Choroid plexus epithelial cell (primary cell): ENCODE results near the gene ENKUR.
A peak's percentile ranks its signal among the peaks of the same experiment; 100 is the strongest.

Experiments used
- DNase-seq: peaks from one replicate; pipeline ENCODE4 v3.0.0-alpha.2; 2010; ENCODE audit warnings: low read depth
- H3K4me3 ChIP-seq: 2 replicates; pipeline ENCODE4 v1.5.1; 2011; ENCODE audit warnings: low read depth, mild to moderate bottlenecking, control low read depth, low read length, moderate library complexity
- TF ChIP-seq, protein P1 (sequence below): conservative IDR thresholded peaks from 2 replicates; pipeline ENCODE4 v1.5.1; 2011; ENCODE audit warnings: low read depth, mild to moderate bottlenecking, control low read depth, inconsistent platforms, low read length, moderate library complexity

ENKUR gene

GRCh38 chr10:24989867-24990266 is 26.1 kb downstream of the ENKUR start:
- no peak overlapping the region for H3K4me3 ChIP-seq
- peak; percentile 26 for DNase-seq
- TF ChIP-seq, protein P1, sequence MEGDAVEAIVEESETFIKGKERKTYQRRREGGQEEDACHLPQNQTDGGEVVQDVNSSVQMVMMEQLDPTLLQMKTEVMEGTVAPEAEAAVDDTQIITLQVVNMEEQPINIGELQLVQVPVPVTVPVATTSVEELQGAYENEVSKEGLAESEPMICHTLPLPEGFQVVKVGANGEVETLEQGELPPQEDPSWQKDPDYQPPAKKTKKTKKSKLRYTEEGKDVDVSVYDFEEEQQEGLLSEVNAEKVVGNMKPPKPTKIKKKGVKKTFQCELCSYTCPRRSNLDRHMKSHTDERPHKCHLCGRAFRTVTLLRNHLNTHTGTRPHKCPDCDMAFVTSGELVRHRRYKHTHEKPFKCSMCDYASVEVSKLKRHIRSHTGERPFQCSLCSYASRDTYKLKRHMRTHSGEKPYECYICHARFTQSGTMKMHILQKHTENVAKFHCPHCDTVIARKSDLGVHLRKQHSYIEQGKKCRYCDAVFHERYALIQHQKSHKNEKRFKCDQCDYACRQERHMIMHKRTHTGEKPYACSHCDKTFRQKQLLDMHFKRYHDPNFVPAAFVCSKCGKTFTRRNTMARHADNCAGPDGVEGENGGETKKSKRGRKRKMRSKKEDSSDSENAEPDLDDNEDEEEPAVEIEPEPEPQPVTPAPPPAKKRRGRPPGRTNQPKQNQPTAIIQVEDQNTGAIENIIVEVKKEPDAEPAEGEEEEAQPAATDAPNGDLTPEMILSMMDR: peak; percentile 13

- TF ChIP-seq, protein P1: no peak
- no peak overlapping the region for H3K4me3 ChIP-seq
- DNase-seq: no peak
These were observed 26.9 kb downstream of the ENKUR start for GRCh38 chr10:24988831-24989640.

DNA sequence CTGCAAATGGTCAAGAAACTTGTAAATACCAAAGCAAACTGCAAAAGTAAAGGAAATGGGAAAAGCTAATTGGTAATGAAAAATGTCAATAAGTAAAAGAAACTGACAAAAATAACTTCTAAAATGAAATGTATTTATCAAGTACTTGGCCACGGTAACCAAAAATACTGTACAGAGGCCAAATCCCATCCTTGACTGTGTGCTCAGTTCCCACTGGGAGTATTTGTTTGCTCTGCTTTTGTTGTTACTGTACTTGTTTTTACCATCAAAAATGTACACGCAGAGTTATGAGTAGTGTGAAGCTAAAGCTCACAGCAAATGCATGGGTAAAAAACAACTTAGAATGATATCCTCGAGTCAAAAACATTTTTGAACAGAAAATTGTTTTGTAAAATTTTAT is 31.1 kb downstream of the ENKUR start:
- TF ChIP-seq, protein P1: no peak

DNA sequence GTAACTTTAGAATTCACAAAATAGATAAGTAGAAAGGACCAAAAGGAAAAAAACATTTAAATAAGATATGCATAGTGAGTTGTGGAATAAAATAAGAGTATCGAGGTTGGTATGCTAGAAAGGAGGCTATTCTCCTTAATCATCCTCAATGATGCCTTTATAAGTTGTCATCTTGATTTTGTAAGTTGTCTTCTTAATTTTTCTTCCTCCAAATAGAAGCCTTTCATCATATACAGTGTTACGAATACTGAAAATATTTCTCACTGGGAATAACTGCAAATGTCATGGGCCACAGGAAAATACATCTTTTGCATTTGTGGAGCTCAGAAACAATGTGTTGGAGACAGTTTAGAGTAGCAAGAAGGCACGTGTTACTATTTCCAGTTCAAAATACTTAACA is 32.0 kb downstream of the ENKUR start:
- TF ChIP-seq, protein P1: no peak
- no peak for DNase-seq
- H3K4me3 ChIP-seq: no peak overlapping the region

More for the DNA sequence above, 31.1 kb downstream of the ENKUR start:
- no peak for DNase-seq
- no peak overlapping the region for H3K4me3 ChIP-seq

DNA sequence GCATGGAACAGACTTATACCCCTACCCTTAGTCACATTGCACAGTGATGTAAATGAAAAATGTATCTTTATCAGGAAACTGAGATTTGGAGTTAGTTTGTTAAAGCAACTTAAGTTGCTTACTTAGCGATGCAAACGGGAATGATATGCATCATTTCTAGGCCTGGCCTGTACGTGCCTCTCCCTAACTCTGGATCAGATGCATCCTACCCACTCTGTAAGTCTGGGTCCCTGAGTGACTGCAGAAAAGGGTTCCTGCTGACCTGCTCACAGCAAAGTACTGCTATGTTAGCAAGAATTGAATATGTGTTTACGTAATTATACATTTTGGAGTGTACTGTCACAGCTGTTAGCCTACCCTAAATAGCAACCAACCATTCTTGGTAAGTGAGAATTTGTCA is 32.8 kb downstream of the ENKUR start:
- TF ChIP-seq, protein P1: no peak
- no peak overlapping the region for H3K4me3 ChIP-seq
- no peak for DNase-seq

GRCh38 chr10:24982319-24983112 is 33.4 kb downstream of the ENKUR start:
- DNase-seq: no peak
- H3K4me3 ChIP-seq: no peak overlapping the region
- TF ChIP-seq, protein P1: no peak
